SIG-M5 treated with dmso at 0.1 percent for 504 hours (cell line): Measurements from ENCODE around the gene AURKAIP1.
A peak's percentile ranks its signal among the peaks of the same experiment; 100 is the strongest.
"Not testable (repeated sequence)": the region's sequence is repeated elsewhere in the genome, so short reads cannot be mapped to it uniquely, and the experiment has no call there.

Experiments
- DNase-seq: peaks from one replicate; lab custom pipeline; 2025; ENCODE audit not compliant: unreplicated experiment; lab: John Stamatoyannopoulos, UW

The AURKAIP1 gene

GRCh38 chr1:1374929-1375662, at the start of gene AURKAIP1:
Gene AURKAIP1, minus strand, starts transcription at chr1:1375207. Its CDS starts 451 bp downstream, at chr1:1374756.
- peak; percentile 98 for DNase-seq

- DNase-seq, result no peak
Observed at GRCh38 chr1:1424707-1425106, 49.7 kb upstream of the AURKAIP1 start.

GRCh38 chr1:1423245-1423597, 48.2 kb upstream of the AURKAIP1 start:
- DNase-seq, result no peak

- DNase-seq, result no peak
Observed at GRCh38 chr1:1422465-1423244, 47.6 kb upstream of the AURKAIP1 start.

GRCh38 chr1:1421907-1422464, 47.0 kb upstream of the AURKAIP1 start:
- DNase-seq, result no peak

- no peak for DNase-seq
Observed at GRCh38 chr1:1421147-1421906, 46.3 kb upstream of the AURKAIP1 start, which contains the start of gene ANKRD65. Gene ANKRD65, minus strand, starts transcription at chr1:1421276. Its CDS starts 271 bp downstream, at chr1:1421005.

- DNase-seq, result no peak
Observed at GRCh38 chr1:1420654-1421141, 45.7 kb upstream of the AURKAIP1 start.

GRCh38 chr1:1419813-1420653, 45.0 kb upstream of the AURKAIP1 start:
- DNase-seq, result no peak

GRCh38 chr1:1419363-1419812, 44.4 kb upstream of the AURKAIP1 start:
- DNase-seq, result no peak

- no peak for DNase-seq
Observed at GRCh38 chr1:1418464-1419362, 43.7 kb upstream of the AURKAIP1 start.

- not testable (repeated sequence) for DNase-seq
Observed at GRCh38 chr1:1417825-1418463, 42.9 kb upstream of the AURKAIP1 start.

GRCh38 chr1:1417396-1417795, 42.4 kb upstream of the AURKAIP1 start:
- DNase-seq, result not testable (repeated sequence)

GRCh38 chr1:1415751-1416150, 40.7 kb upstream of the AURKAIP1 start:
- no peak for DNase-seq

GRCh38 chr1:1412311-1412902, 37.4 kb upstream of the AURKAIP1 start:
- not testable (repeated sequence) for DNase-seq

- no peak for DNase-seq
Observed at GRCh38 chr1:1411626-1412025, 36.6 kb upstream of the AURKAIP1 start.

GRCh38 chr1:1410238-1410637, 35.2 kb upstream of the AURKAIP1 start:
- not testable (repeated sequence) for DNase-seq

GRCh38 chr1:1407636-1408318, 32.8 kb upstream of the AURKAIP1 start:
- DNase-seq, result no peak
